ENCODE data around the gene CYB5RL.
"Not testable (repeated sequence)": the region's sequence is repeated elsewhere in the genome, so short reads cannot be mapped to it uniquely, and the experiment has no call there.

The CYB5RL gene

DNA sequence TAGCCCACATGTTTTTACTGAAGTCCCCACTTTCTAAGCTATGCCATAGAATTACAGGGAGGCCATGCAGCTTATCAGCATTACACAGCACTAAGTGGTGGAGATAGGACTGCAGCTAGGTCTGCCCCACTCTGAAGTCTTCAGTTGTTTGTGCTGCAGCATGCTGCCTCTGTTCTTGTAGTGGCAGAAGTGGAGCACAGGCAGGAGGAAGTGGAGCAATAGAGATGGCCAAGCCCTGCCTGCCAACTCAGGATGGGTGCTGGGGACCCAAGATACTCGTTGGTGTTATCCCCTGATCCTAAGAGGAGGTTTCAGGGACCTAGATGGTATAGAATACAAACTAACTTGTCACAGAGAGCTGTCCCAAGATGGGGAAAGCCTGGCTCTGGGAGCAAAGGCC, 13.0 kb upstream of the CYB5RL start:
- no peak overlapping the region for H2AK5ac ChIP-seq (ENCODE audit: low read length, severe bottlenecking)
- peaks cover 83 to 95% of the 10 kb centered on the region in 2 experiments for H3K36me3 ChIP-seq (ENCODE audit: control insufficient read depth in 1 of 2, insufficient read depth in 2 of 2, low read depth in 1 of 2, low read length in 2 of 2)
- no peak overlapping the region for H3K9ac ChIP-seq (ENCODE audit: low read length)
- no peak overlapping the region for H2BK12ac ChIP-seq (ENCODE audit: low read length in 2 of 2)
- H3K79me1 ChIP-seq (replicated peaks; ENCODE audit: low read length, poor library complexity, severe bottlenecking): peaks cover 17% of the 10 kb centered on the region
- H2BK15ac ChIP-seq (ENCODE audit: low read depth, poor library complexity, severe bottlenecking): no peak overlapping the region
- H4K8ac ChIP-seq (ENCODE audit: low read length): no peak overlapping the region
- H2BK5ac ChIP-seq (ENCODE audit: low read depth, low read length, poor library complexity, severe bottlenecking): no peak overlapping the region
- no peaks in the 10 kb centered on the region for H3K4me1 ChIP-seq (ENCODE audit: control insufficient read depth, insufficient read depth, low read depth, low read length)
- H2BK120ac ChIP-seq (ENCODE audit: low read depth, low read length): no peak overlapping the region
- H3K27ac ChIP-seq (ENCODE audit: low read length, poor library complexity, severe bottlenecking): no peak overlapping the region
- no peak overlapping the region for H3K23ac ChIP-seq (ENCODE audit: low read length in 2 of 2)
- 94% methylated on average over 1 of the region's 1 CpG for WGBS
- H3K4ac ChIP-seq (ENCODE audit: low read depth in 1 of 2, low read length in 2 of 2): no peak overlapping the region
- H2AFZ ChIP-seq (ENCODE audit: low read depth, low read length): no peak overlapping the region
- H3K14ac ChIP-seq (ENCODE audit: low read length in 2 of 2): no peak overlapping the region
- no peak overlapping the region for H3K18ac ChIP-seq (ENCODE audit: low read depth in 1 of 2, low read length in 2 of 2)
- no peak overlapping the region for H4K91ac ChIP-seq (ENCODE audit: low read length)
- H3K9me3 ChIP-seq (ENCODE audit: control insufficient read depth, low read length): no peaks in the 10 kb centered on the region
- H3K4me3 ChIP-seq (ENCODE audit: insufficient read depth in 1 of 2, low read depth in 1 of 2, low read length in 2 of 2): no peak overlapping the region
- no peaks in the 10 kb centered on the region for H3K27me3 ChIP-seq (ENCODE audit: control insufficient read depth in 1 of 2, insufficient read depth in 1 of 2, low read length in 2 of 2)
- no peak for DNase-seq
- H3K4me2 ChIP-seq (ENCODE audit: low read length, poor library complexity, severe bottlenecking): no peak overlapping the region

DNA sequence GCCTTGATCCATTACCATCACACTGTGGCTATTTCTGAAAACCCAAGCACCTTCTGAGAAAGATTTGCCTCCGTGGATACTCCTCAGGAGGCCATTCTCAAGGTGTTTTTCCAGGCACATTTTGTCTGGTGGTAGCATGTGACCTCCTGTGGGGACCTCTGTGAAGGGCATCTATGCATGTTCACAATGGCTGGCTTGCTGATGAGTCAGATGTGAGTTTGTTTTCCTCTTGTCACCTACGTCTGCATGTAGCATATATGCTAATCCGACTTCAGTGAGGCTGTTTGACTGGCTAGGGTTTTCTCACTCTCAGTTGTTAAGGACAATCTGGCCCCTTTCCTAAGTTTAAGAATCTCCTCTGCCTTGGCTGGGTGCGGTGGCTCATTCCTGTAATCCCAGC, 8.1 kb upstream of the CYB5RL start:
- H2BK15ac ChIP-seq (ENCODE audit: low read depth, poor library complexity, severe bottlenecking); H2BK5ac ChIP-seq (ENCODE audit: low read depth, low read length, poor library complexity, severe bottlenecking); H2AFZ ChIP-seq (ENCODE audit: low read depth, low read length); DNase-seq; H3K14ac ChIP-seq (ENCODE audit: low read length in 2 of 2); H3K27ac ChIP-seq (ENCODE audit: low read length, poor library complexity, severe bottlenecking); H3K23ac ChIP-seq (ENCODE audit: low read length in 2 of 2); H3K9ac ChIP-seq (ENCODE audit: low read length); H3K4me2 ChIP-seq (ENCODE audit: low read length, poor library complexity, severe bottlenecking); H2BK120ac ChIP-seq (ENCODE audit: low read depth, low read length); H3K4me3 ChIP-seq (ENCODE audit: insufficient read depth in 1 of 2, low read depth in 1 of 2, low read length in 2 of 2); H3K27me3 ChIP-seq (ENCODE audit: control insufficient read depth in 1 of 2, insufficient read depth in 1 of 2, low read length in 2 of 2); H4K91ac ChIP-seq (ENCODE audit: low read length); H3K4me1 ChIP-seq (ENCODE audit: control insufficient read depth, insufficient read depth, low read depth, low read length); H3K18ac ChIP-seq (ENCODE audit: low read depth in 1 of 2, low read length in 2 of 2); H4K8ac ChIP-seq (ENCODE audit: low read length); H2AK5ac ChIP-seq (ENCODE audit: low read length, severe bottlenecking); H3K4ac ChIP-seq (ENCODE audit: low read depth in 1 of 2, low read length in 2 of 2); H3K9me3 ChIP-seq (ENCODE audit: control insufficient read depth, low read length); H2BK12ac ChIP-seq (ENCODE audit: low read length in 2 of 2): not testable (repeated sequence)
- WGBS: 85% methylated on average over 3 of the region's 4 CpGs
- Histone ChIP-seq H3K79me1 (replicated peaks; ENCODE audit: low read length, poor library complexity, severe bottlenecking) (peaks cover 21% of the 10 kb centered on the region), H3K36me3 (ENCODE audit: control insufficient read depth in 1 of 2, insufficient read depth in 2 of 2, low read depth in 1 of 2, low read length in 2 of 2) (peaks cover 50 to 85% of the 10 kb centered on the region in 2 experiments)

DNA sequence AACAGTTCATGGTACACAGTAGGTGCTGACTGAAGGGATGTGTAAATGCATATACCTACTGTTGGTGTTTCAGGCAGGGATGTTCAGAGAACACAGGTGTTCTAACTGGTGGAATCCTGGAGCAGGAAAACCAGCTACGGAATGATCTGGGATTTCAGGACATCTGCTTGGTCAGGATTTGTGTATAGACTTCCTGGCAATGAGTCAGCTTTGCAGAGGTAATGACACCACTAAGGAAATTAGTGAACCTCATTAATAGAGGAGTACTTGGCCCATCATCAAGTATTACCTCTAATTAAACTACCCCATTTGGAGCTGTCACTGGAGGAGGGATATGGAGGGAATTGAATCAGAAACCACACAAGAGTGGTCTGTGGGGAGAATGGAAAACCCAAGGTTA, 7.5 kb upstream of the CYB5RL start:
- H3K4me1 ChIP-seq (ENCODE audit: control insufficient read depth, insufficient read depth, low read depth, low read length): no peaks in the 10 kb centered on the region
- no peak overlapping the region for H3K23ac ChIP-seq (ENCODE audit: low read length in 2 of 2)
- no peak overlapping the region for H3K14ac ChIP-seq (ENCODE audit: low read length in 2 of 2)
- H3K18ac ChIP-seq (ENCODE audit: low read depth in 1 of 2, low read length in 2 of 2): no peak overlapping the region
- no peak overlapping the region for H2AK5ac ChIP-seq (ENCODE audit: low read length, severe bottlenecking)
- DNase-seq: no peak
- H3K79me1 ChIP-seq (replicated peaks; ENCODE audit: low read length, poor library complexity, severe bottlenecking): peaks cover 22% of the 10 kb centered on the region
- no peak overlapping the region for H2BK120ac ChIP-seq (ENCODE audit: low read depth, low read length)
- H2BK12ac ChIP-seq (ENCODE audit: low read length in 2 of 2): no peak overlapping the region
- H2BK5ac ChIP-seq (ENCODE audit: low read depth, low read length, poor library complexity, severe bottlenecking): no peak overlapping the region
- peaks cover 44 to 85% of the 10 kb centered on the region in 2 experiments for H3K36me3 ChIP-seq (ENCODE audit: control insufficient read depth in 1 of 2, insufficient read depth in 2 of 2, low read depth in 1 of 2, low read length in 2 of 2)
- no peak overlapping the region for H4K8ac ChIP-seq (ENCODE audit: low read length)
- no peak overlapping the region for H2BK15ac ChIP-seq (ENCODE audit: low read depth, poor library complexity, severe bottlenecking)
- no peaks in the 10 kb centered on the region for H3K27me3 ChIP-seq (ENCODE audit: control insufficient read depth in 1 of 2, insufficient read depth in 1 of 2, low read length in 2 of 2)
- H3K9ac ChIP-seq (ENCODE audit: low read length): no peak overlapping the region
- no peak overlapping the region for H3K4me3 ChIP-seq (ENCODE audit: insufficient read depth in 1 of 2, low read depth in 1 of 2, low read length in 2 of 2)
- H3K27ac ChIP-seq (ENCODE audit: low read length, poor library complexity, severe bottlenecking): no peak overlapping the region
- H3K4ac ChIP-seq (ENCODE audit: low read depth in 1 of 2, low read length in 2 of 2): no peak overlapping the region
- H4K91ac ChIP-seq (ENCODE audit: low read length): no peak overlapping the region
- H3K4me2 ChIP-seq (ENCODE audit: low read length, poor library complexity, severe bottlenecking): no peak overlapping the region
- no peaks in the 10 kb centered on the region for H3K9me3 ChIP-seq (ENCODE audit: control insufficient read depth, low read length)
- H2AFZ ChIP-seq (ENCODE audit: low read depth, low read length): no peak overlapping the region
- 100% methylated on average over 1 of the region's 1 CpG for WGBS

DNA sequence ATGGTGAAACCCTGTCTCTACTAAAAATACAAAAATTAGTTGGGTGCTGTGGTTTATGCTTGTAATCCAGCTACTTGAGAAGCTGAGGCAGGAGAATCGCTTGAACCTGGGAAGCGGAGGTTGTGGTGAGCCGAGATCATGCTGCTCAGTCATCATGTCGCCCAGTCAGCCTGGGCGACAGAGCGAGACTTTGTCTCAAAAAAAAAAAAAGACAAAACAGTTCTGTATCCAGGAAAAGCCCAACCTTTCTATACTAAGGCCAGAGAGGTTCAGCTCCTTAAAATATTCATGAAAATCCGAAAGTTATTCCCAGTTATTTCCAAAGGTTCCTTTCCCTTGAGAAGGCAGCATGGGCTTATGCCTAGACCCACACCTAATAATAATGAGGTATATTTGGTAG, 4.4 kb upstream of the CYB5RL start:
- H3K9ac ChIP-seq (ENCODE audit: low read length): no peak overlapping the region
- no peak overlapping the region for H3K27ac ChIP-seq (ENCODE audit: low read length, poor library complexity, severe bottlenecking)
- WGBS: 85% methylated on average over 7 of the region's 7 CpGs
- H3K36me3 ChIP-seq (ENCODE audit: control insufficient read depth in 1 of 2, insufficient read depth in 2 of 2, low read depth in 1 of 2, low read length in 2 of 2): peaks cover 20 to 58% of the 10 kb centered on the region in 2 experiments
- H3K4ac ChIP-seq (ENCODE audit: low read depth in 1 of 2, low read length in 2 of 2): no peak overlapping the region
- H3K4me3 ChIP-seq (ENCODE audit: insufficient read depth in 1 of 2, low read depth in 1 of 2, low read length in 2 of 2): no peak overlapping the region
- peaks cover 4% of the 10 kb centered on the region for H3K4me1 ChIP-seq (ENCODE audit: control insufficient read depth, insufficient read depth, low read depth, low read length)
- DNase-seq: no peak
- H3K79me1 ChIP-seq (replicated peaks; ENCODE audit: low read length, poor library complexity, severe bottlenecking): peaks cover 26% of the 10 kb centered on the region
- no peak overlapping the region for H2BK12ac ChIP-seq (ENCODE audit: low read length in 2 of 2)
- H3K23ac ChIP-seq (ENCODE audit: low read length in 2 of 2): no peak overlapping the region
- no peak overlapping the region for H2AFZ ChIP-seq (ENCODE audit: low read depth, low read length)
- H3K4me2 ChIP-seq (ENCODE audit: low read length, poor library complexity, severe bottlenecking): no peak overlapping the region
- H4K8ac ChIP-seq (ENCODE audit: low read length): no peak overlapping the region
- no peak overlapping the region for H2BK120ac ChIP-seq (ENCODE audit: low read depth, low read length)
- no peak overlapping the region for H3K18ac ChIP-seq (ENCODE audit: low read depth in 1 of 2, low read length in 2 of 2)
- no peak overlapping the region for H4K91ac ChIP-seq (ENCODE audit: low read length)
- no peak overlapping the region for H3K14ac ChIP-seq (ENCODE audit: low read length in 2 of 2)
- H2BK5ac ChIP-seq (ENCODE audit: low read depth, low read length, poor library complexity, severe bottlenecking): no peak overlapping the region
- H2BK15ac ChIP-seq (ENCODE audit: low read depth, poor library complexity, severe bottlenecking): no peak overlapping the region
- H2AK5ac ChIP-seq (ENCODE audit: low read length, severe bottlenecking): no peak overlapping the region
- no peaks in the 10 kb centered on the region for H3K27me3 ChIP-seq (ENCODE audit: control insufficient read depth in 1 of 2, insufficient read depth in 1 of 2, low read length in 2 of 2)
- H3K9me3 ChIP-seq (ENCODE audit: control insufficient read depth, low read length): no peaks in the 10 kb centered on the region

Data from mesenchymal stem cell (in vitro differentiated cells and primary cell).